ENCODE results near the gene ELAPOR2.
"Not testable (repeated sequence)": the region's sequence is repeated elsewhere in the genome, so short reads cannot be mapped to it uniquely, and the experiment has no call there.

GRCh38 chr7:87044713-87045112, 14.7 kb downstream of the ELAPOR2 start:
- TF ChIP-seq CTCF (conservative IDR thresholded peaks at IDR 0.05; ENCODE audit: low read depth, low read length); EZH2 (IDR thresholded peaks at IDR 0.05; ENCODE audit: borderline replicate concordance, low read depth, low read length, poor library complexity, severe bottlenecking): not testable (repeated sequence)
